Measurements from ENCODE around the gene MARCHF3. TPM values are rescaled to one million over a fixed set of nuclear protein-coding genes. Genes with fewer than 3 reads are reported as not detected.

MARCHF3 gene
- total RNA-seq, 1 donor from 2014 or later: 3.1 TPM

DNA sequence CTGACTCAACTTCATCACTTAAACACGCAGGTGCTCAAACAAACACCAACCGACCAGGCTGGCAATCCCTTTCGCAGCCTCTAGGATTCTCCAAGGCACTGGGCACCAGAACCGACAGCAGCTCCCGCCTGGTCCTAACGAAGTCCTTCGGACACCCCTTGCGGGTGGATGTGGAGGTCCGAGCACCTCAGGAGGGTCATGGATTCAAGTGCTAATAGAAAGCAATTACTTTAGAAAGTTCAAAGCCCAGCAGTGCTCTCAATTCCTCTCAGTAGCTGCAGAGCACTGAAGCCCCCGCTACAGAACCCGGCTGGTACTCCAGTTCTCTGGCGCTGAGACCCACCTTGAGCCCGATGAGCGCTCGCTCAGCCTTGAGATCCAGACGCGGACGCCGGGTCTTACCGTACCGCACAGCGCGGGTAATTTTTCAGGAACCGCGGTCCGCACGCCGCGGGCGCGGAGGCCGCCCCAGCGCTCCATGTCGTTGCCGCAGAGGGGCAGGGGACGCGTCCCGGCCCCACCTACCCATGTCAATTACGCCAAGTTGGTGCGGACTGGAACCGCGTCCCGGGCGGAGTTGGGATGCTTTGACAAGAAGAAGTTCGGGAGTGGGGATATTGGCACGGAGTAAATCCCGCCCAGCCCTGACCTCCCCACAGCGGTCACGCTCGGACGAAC lies 638 bp downstream of the MARCHF3 start:
- DNase-seq (ENCODE audit: low read depth, low spot score): peak; percentile 44
- peak overlapping the region; percentile 92 for H3K4me3 Mint-ChIP-seq

DNA sequence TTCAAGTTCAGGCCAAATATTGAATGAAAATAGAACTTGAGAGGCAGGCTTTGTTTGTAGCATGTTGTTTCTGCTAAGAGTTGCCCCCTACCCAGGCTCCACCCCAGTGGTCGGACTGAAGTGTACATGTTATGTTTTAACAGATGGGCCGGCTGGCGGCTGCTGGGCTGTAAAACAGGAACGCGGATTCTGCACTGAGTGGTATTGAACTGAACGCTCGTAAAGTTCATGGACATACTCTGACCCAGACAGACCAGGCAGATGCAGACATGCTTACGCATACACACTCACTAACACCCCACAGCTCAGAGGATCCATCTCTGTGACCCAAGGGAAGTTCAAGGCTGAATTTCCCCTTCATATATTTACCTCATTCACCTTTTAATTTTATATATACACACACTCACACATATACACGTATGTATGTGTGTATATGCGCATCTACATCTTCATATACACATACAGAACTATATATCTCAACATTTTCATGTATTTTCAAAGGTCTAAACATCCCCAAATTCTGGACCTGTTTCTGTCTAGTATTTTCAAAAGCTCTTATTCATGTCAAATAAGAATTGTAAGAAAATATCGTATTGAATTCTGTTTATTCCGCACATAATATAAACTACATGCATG lies 1.4 kb downstream of the MARCHF3 start:
- Mint-ChIP-seq H3K4me1 (peaks cover 20% of the 10 kb centered on the region), H3K27ac (ENCODE audit: unreplicated experiment) (no peak overlapping the region), H3K27me3 (ENCODE audit: low read depth) (peaks cover 35% of the 10 kb centered on the region), H3K36me3 (ENCODE audit: low read depth) (no peaks in the 10 kb centered on the region), H3K4me3 (peak overlapping the region; percentile 92), H3K9me3 (no peaks in the 10 kb centered on the region)
- DNase-seq (ENCODE audit: low read depth, low spot score): no peak
- TF ChIP-seq, protein P1, sequence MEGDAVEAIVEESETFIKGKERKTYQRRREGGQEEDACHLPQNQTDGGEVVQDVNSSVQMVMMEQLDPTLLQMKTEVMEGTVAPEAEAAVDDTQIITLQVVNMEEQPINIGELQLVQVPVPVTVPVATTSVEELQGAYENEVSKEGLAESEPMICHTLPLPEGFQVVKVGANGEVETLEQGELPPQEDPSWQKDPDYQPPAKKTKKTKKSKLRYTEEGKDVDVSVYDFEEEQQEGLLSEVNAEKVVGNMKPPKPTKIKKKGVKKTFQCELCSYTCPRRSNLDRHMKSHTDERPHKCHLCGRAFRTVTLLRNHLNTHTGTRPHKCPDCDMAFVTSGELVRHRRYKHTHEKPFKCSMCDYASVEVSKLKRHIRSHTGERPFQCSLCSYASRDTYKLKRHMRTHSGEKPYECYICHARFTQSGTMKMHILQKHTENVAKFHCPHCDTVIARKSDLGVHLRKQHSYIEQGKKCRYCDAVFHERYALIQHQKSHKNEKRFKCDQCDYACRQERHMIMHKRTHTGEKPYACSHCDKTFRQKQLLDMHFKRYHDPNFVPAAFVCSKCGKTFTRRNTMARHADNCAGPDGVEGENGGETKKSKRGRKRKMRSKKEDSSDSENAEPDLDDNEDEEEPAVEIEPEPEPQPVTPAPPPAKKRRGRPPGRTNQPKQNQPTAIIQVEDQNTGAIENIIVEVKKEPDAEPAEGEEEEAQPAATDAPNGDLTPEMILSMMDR (conservative IDR thresholded peaks at IDR 0.05): no peak

More for the DNA sequence above, 638 bp downstream of the MARCHF3 start:
- H3K9me3 Mint-ChIP-seq: no peaks in the 10 kb centered on the region
- no peak overlapping the region for H3K27ac Mint-ChIP-seq (ENCODE audit: unreplicated experiment)
- H3K4me1 Mint-ChIP-seq: peaks cover 20% of the 10 kb centered on the region
- TF ChIP-seq, protein P1 (conservative IDR thresholded peaks at IDR 0.05): peak; percentile 59
- peaks cover 38% of the 10 kb centered on the region for H3K27me3 Mint-ChIP-seq (ENCODE audit: low read depth)
- no peaks in the 10 kb centered on the region for H3K36me3 Mint-ChIP-seq (ENCODE audit: low read depth)

DNA sequence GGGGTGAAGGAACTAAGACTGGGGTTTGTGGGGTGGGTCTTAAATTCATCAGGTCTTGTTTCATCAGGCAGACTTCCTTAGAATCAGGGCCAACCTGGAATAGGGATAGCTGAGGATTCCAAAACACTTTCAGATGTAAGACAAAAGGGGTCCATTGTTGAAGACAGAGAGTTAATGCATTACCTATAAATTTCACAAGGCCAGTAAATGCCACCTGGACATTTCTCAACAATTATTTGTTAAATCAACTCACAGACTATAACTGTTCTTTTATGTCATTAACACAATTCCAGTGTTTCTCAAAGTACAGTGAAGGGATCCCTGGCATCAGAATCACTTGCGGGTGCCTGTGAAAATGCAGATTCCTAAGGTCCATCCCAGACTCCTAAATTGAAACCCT lies 2.8 kb downstream of the MARCHF3 start:
- DNase-seq (ENCODE audit: low read depth, low spot score): no peak
- Mint-ChIP-seq H3K9me3 (no peaks in the 10 kb centered on the region), H3K27me3 (ENCODE audit: low read depth) (peaks cover 28% of the 10 kb centered on the region), H3K4me1 (peaks cover 20% of the 10 kb centered on the region), H3K36me3 (ENCODE audit: low read depth) (no peaks in the 10 kb centered on the region), H3K4me3 (peak overlapping the region; percentile 29), H3K27ac (ENCODE audit: unreplicated experiment) (no peak overlapping the region)
- TF ChIP-seq, protein P1 (conservative IDR thresholded peaks at IDR 0.05): no peak

- Mint-ChIP-seq H3K27me3 (ENCODE audit: low read depth) (peaks cover 17% of the 10 kb centered on the region), H3K27ac (ENCODE audit: unreplicated experiment) (no peak overlapping the region), H3K4me1 (peaks cover 20% of the 10 kb centered on the region), H3K36me3 (ENCODE audit: low read depth) (no peaks in the 10 kb centered on the region), H3K9me3 (no peaks in the 10 kb centered on the region), H3K4me3 (no peak overlapping the region)
- no peak for DNase-seq (ENCODE audit: low read depth, low spot score)
- TF ChIP-seq, protein P1 (conservative IDR thresholded peaks at IDR 0.05): no peak
Measured at GRCh38 chr5:127026166-127026565, 4.2 kb downstream of the MARCHF3 start.

- Mint-ChIP-seq H3K27me3 (ENCODE audit: low read depth) (peaks cover 14% of the 10 kb centered on the region), H3K27ac (ENCODE audit: unreplicated experiment) (no peak overlapping the region), H3K36me3 (ENCODE audit: low read depth) (no peaks in the 10 kb centered on the region), H3K4me1 (peaks cover 20% of the 10 kb centered on the region), H3K9me3 (no peaks in the 10 kb centered on the region), H3K4me3 (peak overlapping the region; percentile 0)
- no peak for DNase-seq (ENCODE audit: low read depth, low spot score)
- TF ChIP-seq, protein P1 (conservative IDR thresholded peaks at IDR 0.05): no peak
Measured at GRCh38 chr5:127025467-127025866, 4.9 kb downstream of the MARCHF3 start.
